Islet precursor cell (in vitro differentiated cells): ENCODE measurements around the gene ATRNL1.

Source experiments
- DNase-seq: peaks from one replicate; pipeline ENCODE4 v3.0.0-alpha.2; 2018

Gene ATRNL1

GRCh38 chr10:115093286-115093775 lies at the start of gene ATRNL1:
ATRNL1 (plus strand) TSS chr10:115093365; CDS start chr10:115093751, 386 bp downstream.
- DNase-seq: peak; percentile 79

GRCh38 chr10:115043719-115044118 lies 49.4 kb upstream of the ATRNL1 start:
- no peak for DNase-seq

- no peak for DNase-seq
Measured at GRCh38 chr10:115044891-115045290, 48.3 kb upstream of the ATRNL1 start.

- no peak for DNase-seq
Measured at GRCh38 chr10:115045499-115045898, 47.7 kb upstream of the ATRNL1 start.

GRCh38 chr10:115046686-115047236 lies 46.4 kb upstream of the ATRNL1 start:
- no peak for DNase-seq

- DNase-seq: no peak
Measured at GRCh38 chr10:115047705-115048104, 45.5 kb upstream of the ATRNL1 start.

GRCh38 chr10:115049318-115049717 lies 43.8 kb upstream of the ATRNL1 start:
- no peak for DNase-seq

- DNase-seq: no peak
Measured at GRCh38 chr10:115049960-115050359, 43.2 kb upstream of the ATRNL1 start.

GRCh38 chr10:115050375-115051010 lies 42.7 kb upstream of the ATRNL1 start:
- DNase-seq: no peak

- DNase-seq: no peak
Measured at GRCh38 chr10:115051216-115051615, 41.9 kb upstream of the ATRNL1 start.

- DNase-seq: no peak
Measured at GRCh38 chr10:115052226-115052625, 40.9 kb upstream of the ATRNL1 start.

GRCh38 chr10:115052728-115053127 lies 40.4 kb upstream of the ATRNL1 start:
- DNase-seq: no peak

GRCh38 chr10:115056186-115056585 lies 37.0 kb upstream of the ATRNL1 start:
- no peak for DNase-seq

GRCh38 chr10:115059301-115059898 lies 33.8 kb upstream of the ATRNL1 start:
- no peak for DNase-seq

- DNase-seq: no peak
Measured at GRCh38 chr10:115063701-115064658, 29.2 kb upstream of the ATRNL1 start.

- DNase-seq: peak; percentile 80
Measured at GRCh38 chr10:115065801-115066200, 27.4 kb upstream of the ATRNL1 start.

GRCh38 chr10:115066528-115066927 lies 26.6 kb upstream of the ATRNL1 start:
- no peak for DNase-seq

GRCh38 chr10:115073796-115074195 lies 19.4 kb upstream of the ATRNL1 start:
- DNase-seq: no peak

GRCh38 chr10:115082506-115082905 lies 10.7 kb upstream of the ATRNL1 start:
- no peak for DNase-seq

- no peak for DNase-seq
Measured at GRCh38 chr10:115084277-115084850, 8.8 kb upstream of the ATRNL1 start.

GRCh38 chr10:115091161-115091560 lies 2.0 kb upstream of the ATRNL1 start:
- no peak for DNase-seq

- no peak for DNase-seq
Measured at GRCh38 chr10:115092258-115092554, 959 bp upstream of the ATRNL1 start.
